GM23338 (cell line): ENCODE results near the gene RHBDL3.

Experiments
- CREB1 ChIP-seq: fragments of 250-450 bp; sonication (Bioruptor Pico); IDR thresholded peaks from 2 replicates; pipeline ENCODE4 v1.5.0; 2020; ENCODE audit warnings: low read depth, mild to moderate bottlenecking, moderate library complexity
- CTCF ChIP-seq, 2 experiments: fragments of 200-600 bp in 1 of 2; sonication (generic) in 1 of 2; conservative IDR thresholded peaks; 2 replicates each; pipeline versions ENCODE4 v1.5.1 to v1.6.1; 2016 to 2017; ENCODE audit warnings: antibody characterized with exemption in 2 of 2, low read depth in 2 of 2, mild to moderate bottlenecking in 2 of 2, moderate library complexity in 1 of 2
- ETS1 ChIP-seq: IDR thresholded peaks from 2 replicates; pipeline ENCODE4 v1.6.1; 2016; ENCODE audit warnings: antibody characterized with exemption
- EZH2 ChIP-seq: fragments of 200-600 bp; sonication (generic); IDR thresholded peaks from one replicate; pipeline ENCODE4 v1.8.0; 2017; ENCODE audit warnings: antibody characterized with exemption, mild to moderate bottlenecking, low read depth; ENCODE audit not compliant: unreplicated experiment
- EZH2phosphoT487 ChIP-seq: fragments of 200-600 bp; sonication (generic); IDR thresholded peaks from one replicate; pipeline ENCODE4 v1.8.1; 2018; ENCODE audit warnings: antibody characterized with exemption; ENCODE audit not compliant: unreplicated experiment
- JUNB ChIP-seq: IDR thresholded peaks from one replicate; pipeline ENCODE4 v1.6.1; 2016; ENCODE audit warnings: antibody characterized with exemption; ENCODE audit not compliant: unreplicated experiment
- POLR2AphosphoS5 ChIP-seq: IDR thresholded peaks from 2 replicates; pipeline ENCODE4 v1.6.1; 2016; ENCODE audit warnings: antibody characterized with exemption, low read depth
- REST ChIP-seq: IDR thresholded peaks from one replicate; pipeline ENCODE4 v1.6.1; 2018; ENCODE audit warnings: antibody characterized with exemption; ENCODE audit not compliant: unreplicated experiment
- ZNF114 ChIP-seq: fragments of 250-450 bp; sonication (Bioruptor Pico); IDR thresholded peaks from 2 replicates; pipeline ENCODE4 v1.5.0; 2020; ENCODE audit warnings: mild to moderate bottlenecking, moderate library complexity
- ZNF331 ChIP-seq: fragments of 250-450 bp; sonication (Bioruptor Pico); IDR thresholded peaks from 2 replicates; pipeline ENCODE4 v1.5.0; 2020; ENCODE audit warnings: low read depth, mild to moderate bottlenecking, moderate library complexity

GRCh38 chr17:32319548-32319905 lies 53.9 kb downstream of the RHBDL3 start:
- TF ChIP-seq CTCF (conservative IDR thresholded peaks at IDR 0.05; ENCODE audit: low read depth in 2 of 2) (peak; percentile 98 to 99), EZH2phosphoT487 (no peak), POLR2AphosphoS5 (no peak), EZH2 (no peak), REST (no peak), ZNF331 (no peak), CREB1 (no peak), JUNB (no peak), ZNF114 (CRISPR knock-in tag) (no peak), ETS1 (no peak)
